Measurements from ENCODE around the gene HSF2BP. TPM values are rescaled to one million over a fixed set of nuclear protein-coding genes. Genes with fewer than 3 reads are reported as not detected.
"Not testable (repeated sequence)": the region's sequence is repeated elsewhere in the genome, so short reads cannot be mapped to it uniquely, and the experiment has no call there.

The HSF2BP gene
- total RNA-seq, 1 experiment from 2014 or later = 1.5 TPM

- not testable (repeated sequence) for H2BK20ac ChIP-seq (ENCODE audit: low read depth, low read length, poor library complexity, severe bottlenecking); H3K56ac ChIP-seq (ENCODE audit: insufficient read length, low read depth, low read length); H3K9me3 ChIP-seq (ENCODE audit: control insufficient read depth, low read depth, low read length); H3K27ac Mint-ChIP-seq; H3K23me2 ChIP-seq (ENCODE audit: insufficient read length, low read depth, low read length, poor library complexity, severe bottlenecking); H3K36me3 Mint-ChIP-seq (ENCODE audit: insufficient read depth in 1 of 3, low read depth in 3 of 3); H4K91ac ChIP-seq (ENCODE audit: insufficient read length, low read depth, low read length); H3K9me3 Mint-ChIP-seq; H4K5ac ChIP-seq (ENCODE audit: insufficient read length, low read depth, low read length); H3K27ac ChIP-seq (ENCODE audit: insufficient read length, low read depth, low read length); H3K18ac ChIP-seq (ENCODE audit: insufficient read length, low read depth, low read length); H3K79me1 ChIP-seq (ENCODE audit: insufficient read depth, low read depth, low read length, poor library complexity, severe bottlenecking); H3K4me1 Mint-ChIP-seq; H3K27me3 Mint-ChIP-seq (ENCODE audit: low read depth); H2AFZ ChIP-seq (ENCODE audit: low read length); H3K4ac ChIP-seq (ENCODE audit: low read depth, low read length); H3T11ph ChIP-seq (ENCODE audit: low read length); H3K4me1 ChIP-seq (ENCODE audit: insufficient read depth, low read length); DNase-seq; H3K14ac ChIP-seq (ENCODE audit: insufficient read depth, low read length); H3K23ac ChIP-seq (ENCODE audit: insufficient read length, low read depth, low read length); H2BK5ac ChIP-seq (ENCODE audit: insufficient read length, low read length); H3K27me3 ChIP-seq (ENCODE audit: insufficient read depth, low read length); H4K20me1 ChIP-seq (ENCODE audit: control insufficient read depth, insufficient read depth, insufficient read length); H3K9ac ChIP-seq (ENCODE audit: extremely low read depth, insufficient read length, low read length); H2BK120ac ChIP-seq (ENCODE audit: low read depth, low read length, poor library complexity, severe bottlenecking); H3K4me3 Mint-ChIP-seq; H2AK5ac ChIP-seq (ENCODE audit: insufficient read length, low read length); H3K79me2 ChIP-seq (ENCODE audit: insufficient read depth, low read length); H2BK15ac ChIP-seq (ENCODE audit: low read depth, low read length); H3K4me2 ChIP-seq (ENCODE audit: insufficient read depth, insufficient read length, low read length); H4K8ac ChIP-seq (replicated peaks; ENCODE audit: insufficient read length, low read depth, low read length); H2BK12ac ChIP-seq (ENCODE audit: insufficient read length, low read depth, low read length)
- no CpG with 5 or more reads among the region's 3 CpGs for WGBS (ENCODE audit: extremely low coverage, insufficient read length, low lambda C conversion rate)
Observed at GRCh38 chr21:43514834-43515233, 144.5 kb downstream of the HSF2BP start.

- not testable (repeated sequence) for H4K5ac ChIP-seq (ENCODE audit: insufficient read length, low read depth, low read length); H3K27me3 Mint-ChIP-seq (ENCODE audit: low read depth); H3K4ac ChIP-seq (ENCODE audit: low read depth, low read length); H3K4me2 ChIP-seq (ENCODE audit: insufficient read depth, insufficient read length, low read length); H3K27ac ChIP-seq (ENCODE audit: insufficient read length, low read depth, low read length); H3K79me2 ChIP-seq (ENCODE audit: insufficient read depth, low read length); H3K4me1 Mint-ChIP-seq; H3K4me3 Mint-ChIP-seq; H3K27me3 ChIP-seq (ENCODE audit: insufficient read depth, low read length); H2AK5ac ChIP-seq (ENCODE audit: insufficient read length, low read length); H3K18ac ChIP-seq (ENCODE audit: insufficient read length, low read depth, low read length); H2BK15ac ChIP-seq (ENCODE audit: low read depth, low read length); H3K27ac Mint-ChIP-seq; H2BK5ac ChIP-seq (ENCODE audit: insufficient read length, low read length); H3K56ac ChIP-seq (ENCODE audit: insufficient read length, low read depth, low read length); H3K9me3 ChIP-seq (ENCODE audit: control insufficient read depth, low read depth, low read length); H3K14ac ChIP-seq (ENCODE audit: insufficient read depth, low read length); H3K23ac ChIP-seq (ENCODE audit: insufficient read length, low read depth, low read length); H4K8ac ChIP-seq (replicated peaks; ENCODE audit: insufficient read length, low read depth, low read length); H3K9ac ChIP-seq (ENCODE audit: extremely low read depth, insufficient read length, low read length); H2BK20ac ChIP-seq (ENCODE audit: low read depth, low read length, poor library complexity, severe bottlenecking); H3K4me1 ChIP-seq (ENCODE audit: insufficient read depth, low read length); H2BK12ac ChIP-seq (ENCODE audit: insufficient read length, low read depth, low read length); H3K9me3 Mint-ChIP-seq; H3K36me3 Mint-ChIP-seq (ENCODE audit: insufficient read depth in 1 of 3, low read depth in 3 of 3); H3K79me1 ChIP-seq (ENCODE audit: insufficient read depth, low read depth, low read length, poor library complexity, severe bottlenecking); H3K23me2 ChIP-seq (ENCODE audit: insufficient read length, low read depth, low read length, poor library complexity, severe bottlenecking); H3T11ph ChIP-seq (ENCODE audit: low read length); H2BK120ac ChIP-seq (ENCODE audit: low read depth, low read length, poor library complexity, severe bottlenecking); H4K91ac ChIP-seq (ENCODE audit: insufficient read length, low read depth, low read length); H4K20me1 ChIP-seq (ENCODE audit: control insufficient read depth, insufficient read depth, insufficient read length); H2AFZ ChIP-seq (ENCODE audit: low read length); DNase-seq
- no CpG with 5 or more reads among the region's 3 CpGs for WGBS (ENCODE audit: extremely low coverage, insufficient read length, low lambda C conversion rate)
Observed at GRCh38 chr21:43513023-43513422, 146.3 kb downstream of the HSF2BP start.
